SU-DHL-6 (cell line): ENCODE data around the gene PHF11.

Source experiments
- H2AFZ ChIP-seq: fragments of 200-600 bp; sonication (generic); 2 replicates; pipeline ENCODE4 v1.6.1; 2014; ENCODE audit warnings: low read depth, mild to moderate bottlenecking, moderate library complexity, mixed read lengths, antibody characterized with exemption, low read length; ENCODE audit not compliant: severe bottlenecking
- H3F3A ChIP-seq: fragments of 200-600 bp; shearing (Covaris generic); 2 replicates; pipeline ENCODE4 v1.6.0; 2016; ENCODE audit warnings: antibody characterized with exemption, mild to moderate bottlenecking; ENCODE audit not compliant: insufficient read depth
- H3K27ac ChIP-seq: fragments of 200-600 bp; sonication (generic); 2 replicates; pipeline ENCODE4 v1.5.1; 2016; ENCODE audit warnings: low read depth, mild to moderate bottlenecking, low read length, moderate library complexity, mixed read lengths
- H3K27me3 ChIP-seq: fragments of 200-600 bp; sonication (generic), shearing (Covaris generic); 2 replicates; pipeline ENCODE4 v1.6.0; 2014; ENCODE audit warnings: mild to moderate bottlenecking, low read length
- H3K36me3 ChIP-seq: fragments of 200-600 bp; sonication (generic); 2 replicates; pipeline ENCODE4 v1.6.1; 2014; ENCODE audit warnings: mild to moderate bottlenecking, low read length, mixed read lengths
- H3K4me2 ChIP-seq: fragments of 300-600, 200-600 bp; shearing (Covaris generic), sonication (generic); 2 replicates; pipeline ENCODE4 v1.6.0; 2014; ENCODE audit warnings: low read length, low read depth, mild to moderate bottlenecking; ENCODE audit not compliant: poor library complexity, severe bottlenecking
- H3K4me3 ChIP-seq: fragments of 200-600 bp; sonication (generic); 2 replicates; pipeline ENCODE4 v1.5.1; 2014; ENCODE audit warnings: antibody characterized with exemption, low read length, mild to moderate bottlenecking, mixed read lengths; ENCODE audit not compliant: insufficient read depth, poor library complexity, severe bottlenecking
- H3K79me2 ChIP-seq: fragments of 200-600 bp; sonication (generic); 2 replicates; pipeline ENCODE4 v1.6.1; 2014; ENCODE audit warnings: mild to moderate bottlenecking, low read length, moderate library complexity; ENCODE audit not compliant: insufficient read depth
- H3K9ac ChIP-seq: fragments of 200-600 bp; sonication (generic); 2 replicates; pipeline ENCODE4 v1.7.0; 2014; ENCODE audit warnings: mild to moderate bottlenecking, low read length
- H3K9me2 ChIP-seq: fragments of 200-600 bp; sonication (generic); replicated peaks from 2 replicates; pipeline ENCODE4 v1.6.1; 2014; ENCODE audit warnings: low read length; ENCODE audit not compliant: insufficient read depth
- H3K9me3 ChIP-seq: fragments of 200-600 bp; sonication (generic); 2 replicates; pipeline ENCODE4 v1.6.1; 2014; ENCODE audit warnings: low read length, mixed read lengths; ENCODE audit not compliant: insufficient read depth
- H4K20me1 ChIP-seq: fragments of 200-600 bp; sonication (generic); 2 replicates; pipeline ENCODE4 v1.6.1; 2014; ENCODE audit warnings: low read depth, mild to moderate bottlenecking, antibody characterized with exemption, low read length, moderate library complexity, mixed read lengths
- CTCF ChIP-seq: fragments of 200-600 bp; sonication (generic); IDR thresholded peaks from one replicate; pipeline ENCODE4 v1.5.1; 2017; ENCODE audit warnings: antibody characterized with exemption, mild to moderate bottlenecking, low read length, moderate library complexity; ENCODE audit not compliant: insufficient read depth, poor library complexity, severe bottlenecking
- EZH2phosphoT487 ChIP-seq: fragments of 200-600 bp; sonication (generic), shearing (Covaris generic); conservative IDR thresholded peaks from 2 replicates; pipeline ENCODE4 v1.6.1; 2018; ENCODE audit warnings: mild to moderate bottlenecking, antibody characterized with exemption, low read length, moderate library complexity, mixed read lengths

The PHF11 gene

DNA sequence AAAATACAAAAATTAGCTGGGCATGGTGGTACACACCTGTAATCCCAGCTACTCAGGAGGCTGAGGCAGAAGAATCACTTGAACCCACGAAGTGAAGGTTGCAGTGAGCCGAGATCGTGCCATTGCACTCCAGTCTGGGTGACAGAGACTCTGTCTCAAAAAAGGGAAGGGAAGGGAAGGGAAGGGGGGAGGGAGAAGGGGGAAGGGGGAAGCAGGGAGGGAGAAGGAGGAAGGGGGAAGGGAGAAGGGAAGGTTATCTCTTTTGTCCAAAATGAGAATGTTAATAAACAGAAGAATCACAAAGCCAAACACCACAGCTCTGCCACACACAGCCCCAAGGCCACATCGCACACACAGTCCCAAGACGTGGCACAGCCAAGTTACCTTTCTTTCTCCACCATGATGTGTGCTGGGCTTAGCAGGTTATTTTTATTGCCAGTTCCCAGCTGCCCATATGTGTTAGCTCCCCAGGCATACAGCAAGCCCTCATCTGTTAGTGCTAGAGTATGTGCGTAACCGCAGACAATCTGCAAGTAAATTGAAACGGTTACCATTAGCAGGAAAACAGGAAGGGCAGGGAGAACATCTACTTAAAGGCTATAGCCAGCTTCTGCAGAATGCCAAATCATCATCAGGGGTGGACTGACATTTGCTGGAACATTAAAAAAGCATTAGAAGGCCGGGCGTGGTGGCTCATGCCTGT lies 55.3 kb downstream of the PHF11 start:
- Histone ChIP-seq H3K9ac (no peak overlapping the region), H3K79me2 (no peaks in the 10 kb centered on the region), H3K4me3 (no peak overlapping the region), H3K4me2 (no peak overlapping the region), H2AFZ (no peak overlapping the region), H3K27ac (no peak overlapping the region), H3K36me3 (peaks cover 7% of the 10 kb centered on the region; the same call in 1 of the 2 replicates), H4K20me1 (no peaks in the 10 kb centered on the region), H3K9me3 (no peaks in the 10 kb centered on the region), H3K9me2 (no peaks in the 10 kb centered on the region), H3K27me3 (no peaks in the 10 kb centered on the region), H3F3A (no peaks in the 10 kb centered on the region)
- TF ChIP-seq EZH2phosphoT487 (no peak), CTCF (no peak)

GRCh38 chr13:49553888-49554287 lies 58.1 kb downstream of the PHF11 start:
- Histone ChIP-seq H2AFZ (no peak overlapping the region), H3K27ac (no peak overlapping the region), H3K9ac (no peak overlapping the region), H3F3A (no peaks in the 10 kb centered on the region), H3K9me3 (no peaks in the 10 kb centered on the region), H3K79me2 (no peaks in the 10 kb centered on the region), H3K4me3 (no peak overlapping the region), H3K4me2 (no peak overlapping the region), H4K20me1 (no peaks in the 10 kb centered on the region), H3K36me3 (peaks cover 9% of the 10 kb centered on the region), H3K27me3 (no peaks in the 10 kb centered on the region), H3K9me2 (no peaks in the 10 kb centered on the region)
- no peak for TF ChIP-seq CTCF
- no peak for TF ChIP-seq EZH2phosphoT487

DNA sequence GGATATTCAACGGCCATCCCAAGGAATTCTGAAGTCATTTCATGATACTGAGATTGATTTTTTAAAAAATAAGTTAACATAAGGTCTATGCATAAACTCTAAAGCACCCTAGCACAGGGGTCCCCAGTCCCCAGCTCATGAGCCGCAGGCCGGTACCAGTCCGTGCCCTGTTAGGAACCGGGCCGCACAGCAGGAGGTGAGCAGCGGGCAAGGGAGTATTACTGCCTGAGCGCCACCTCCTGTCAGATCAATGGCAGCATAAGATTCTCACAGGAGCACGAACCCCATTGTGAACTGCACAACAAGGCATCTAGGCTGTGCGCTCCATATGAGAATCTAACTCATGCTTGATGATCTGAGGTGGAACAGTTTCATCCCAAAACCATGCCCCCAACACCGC lies 58.6 kb downstream of the PHF11 start:
- no peak overlapping the region for H2AFZ ChIP-seq
- no peak overlapping the region for H3K4me2 ChIP-seq
- H3K9me2 ChIP-seq: no peaks in the 10 kb centered on the region
- H4K20me1 ChIP-seq: no peaks in the 10 kb centered on the region
- peaks cover 12% of the 10 kb centered on the region for H3K36me3 ChIP-seq
- no peak overlapping the region for H3K4me3 ChIP-seq
- no peak overlapping the region for H3K27ac ChIP-seq
- H3K79me2 ChIP-seq: no peaks in the 10 kb centered on the region
- no peaks in the 10 kb centered on the region for H3K9me3 ChIP-seq
- no peaks in the 10 kb centered on the region for H3K27me3 ChIP-seq
- no peaks in the 10 kb centered on the region for H3F3A ChIP-seq
- H3K9ac ChIP-seq: no peak overlapping the region
- TF ChIP-seq EZH2phosphoT487: no peak
- TF ChIP-seq CTCF: no peak
